Inflammatory macrophage (primary cell): ENCODE measurements around the gene PCDHB16.
"Not testable (repeated sequence)": the region's sequence is repeated elsewhere in the genome, so short reads cannot be mapped to it uniquely, and the experiment has no call there.

Experiments
- DNase-seq, 2 donors: peaks; one replicate each; pipeline ENCODE4 v3.0.0-alpha.2; 2020 to 2022
- total RNA-seq, 18 experiments: gene quantifications; one replicate each; lab custom pipeline; 2026; ENCODE audit warnings: mixed read lengths in 6 of 18, inconsistent platforms in 2 of 18; lab: John Stamatoyannopoulos, UW

Gene PCDHB16
- total RNA-seq = 0 to 0.03 (median 0) reads per million in 18 experiments

DNA sequence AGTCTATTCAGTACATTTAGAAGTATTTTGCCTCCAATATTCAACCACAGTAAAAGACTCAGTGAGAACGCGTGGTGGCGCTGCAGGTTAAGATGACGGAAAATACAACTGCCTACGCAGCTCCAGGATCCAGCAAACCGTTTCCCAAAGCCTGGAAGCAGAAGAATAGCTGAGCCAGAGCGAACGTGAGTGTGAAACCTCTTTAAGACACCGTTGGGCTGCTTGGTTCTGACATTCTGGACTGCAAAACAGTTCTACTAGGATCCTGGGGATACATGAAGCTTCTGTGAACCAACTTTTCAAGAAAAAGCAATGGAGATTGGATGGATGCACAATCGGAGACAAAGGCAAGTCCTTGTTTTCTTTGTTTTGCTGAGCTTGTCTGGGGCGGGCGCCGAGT lies at the start of gene PCDHB16:
Gene PCDHB16, plus strand, starts transcription at position 140 of the 400 bp plus-strand sequence. Its CDS starts 173 bp downstream, at position 313.
- no peak for DNase-seq

DNA sequence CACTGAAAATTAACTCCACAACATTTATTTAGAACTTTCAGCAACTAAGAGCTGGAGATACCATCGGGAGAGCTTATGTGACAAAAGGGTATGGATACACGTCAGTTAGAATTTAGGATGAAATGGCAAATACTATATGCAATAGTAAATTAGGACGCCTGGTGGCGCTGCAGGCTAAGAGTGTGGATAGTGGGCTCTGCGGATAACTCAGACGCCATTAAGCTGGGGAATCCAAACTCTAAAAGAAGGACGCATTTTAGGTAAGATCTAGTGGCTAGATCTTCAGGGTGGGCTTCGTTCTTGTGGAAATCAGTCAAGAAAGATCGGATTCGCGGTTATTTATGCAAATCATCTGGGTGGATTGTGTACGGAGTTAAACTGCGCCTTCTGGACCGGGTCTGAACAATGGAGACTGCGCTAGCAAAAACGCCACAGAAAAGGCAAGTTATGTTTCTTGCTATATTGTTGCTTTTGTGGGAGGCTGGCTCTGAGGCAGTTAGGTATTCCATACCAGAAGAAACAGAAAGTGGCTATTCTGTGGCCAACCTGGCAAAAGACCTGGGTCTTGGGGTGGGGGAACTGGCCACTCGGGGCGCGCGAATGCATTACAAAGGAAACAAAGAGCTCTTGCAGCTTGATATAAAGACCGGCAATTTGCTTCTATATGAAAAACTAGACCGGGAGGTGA lies 47.0 kb upstream of the PCDHB16 start, which contains the start of gene PCDHB5:
Gene PCDHB5, plus strand, starts transcription at position 177 of the 688 bp plus-strand sequence. Its CDS starts 229 bp downstream, at position 406.
- no peak for DNase-seq

DNA sequence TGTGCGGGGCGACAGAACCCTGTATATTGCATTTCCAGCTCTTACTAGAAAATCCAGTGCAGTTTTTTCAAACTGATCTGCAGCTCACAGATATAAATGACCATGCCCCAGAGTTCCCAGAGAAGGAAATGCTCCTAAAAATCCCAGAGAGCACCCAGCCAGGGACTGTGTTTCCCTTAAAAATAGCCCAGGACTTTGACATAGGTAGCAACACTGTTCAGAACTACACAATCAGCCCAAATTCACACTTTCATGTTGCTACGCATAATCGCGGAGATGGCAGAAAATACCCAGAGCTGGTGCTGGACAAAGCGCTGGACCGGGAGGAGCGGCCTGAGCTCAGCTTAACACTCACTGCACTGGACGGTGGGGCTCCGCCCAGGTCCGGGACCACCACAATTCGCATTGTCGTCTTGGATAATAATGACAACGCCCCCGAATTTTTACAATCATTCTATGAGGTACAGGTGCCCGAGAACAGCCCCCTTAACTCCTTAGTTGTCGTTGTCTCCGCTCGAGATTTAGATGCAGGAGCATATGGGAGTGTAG lies 46.4 kb upstream of the PCDHB16 start:
- no peak for DNase-seq

DNA sequence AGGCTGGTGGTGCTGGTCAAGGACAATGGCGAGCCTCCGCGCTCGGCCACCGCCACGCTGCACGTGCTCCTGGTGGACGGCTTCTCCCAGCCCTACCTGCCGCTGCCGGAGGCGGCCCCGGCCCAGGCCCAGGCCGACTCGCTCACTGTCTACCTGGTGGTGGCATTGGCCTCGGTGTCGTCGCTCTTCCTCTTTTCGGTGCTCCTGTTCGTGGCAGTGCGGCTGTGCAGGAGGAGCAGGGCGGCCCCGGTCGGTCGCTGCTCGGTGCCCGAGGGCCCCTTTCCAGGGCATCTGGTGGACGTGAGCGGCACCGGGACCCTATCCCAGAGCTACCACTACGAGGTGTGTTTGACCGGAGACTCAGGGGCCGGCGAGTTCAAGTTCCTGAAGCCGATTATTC lies 44.8 kb upstream of the PCDHB16 start:
- not testable (repeated sequence) for DNase-seq

DNA sequence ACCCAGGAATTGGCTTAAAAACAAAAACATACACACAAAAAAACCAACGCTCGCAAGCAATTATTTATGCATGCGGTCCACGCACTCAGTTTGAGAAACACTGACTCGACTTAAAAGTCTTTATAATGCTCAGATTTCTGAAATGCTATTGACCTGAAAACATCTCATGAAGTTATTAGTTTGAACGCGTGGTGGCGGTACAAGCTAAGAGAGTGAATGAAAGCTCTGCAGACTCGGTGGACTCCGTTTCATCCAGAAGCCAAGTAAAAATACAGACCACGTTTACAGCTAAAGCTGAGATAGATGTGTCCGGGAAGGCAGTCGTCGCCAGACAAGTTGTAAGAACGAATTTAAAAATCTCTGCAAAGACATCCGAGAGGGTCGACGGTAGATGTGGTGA lies 32.4 kb upstream of the PCDHB16 start, which contains the start of gene PCDHB6:
Gene PCDHB6, plus strand, starts transcription at position 246 of the 400 bp plus-strand sequence. CDS start 201 bp downstream, outside the sequence.
- DNase-seq = no peak

DNA sequence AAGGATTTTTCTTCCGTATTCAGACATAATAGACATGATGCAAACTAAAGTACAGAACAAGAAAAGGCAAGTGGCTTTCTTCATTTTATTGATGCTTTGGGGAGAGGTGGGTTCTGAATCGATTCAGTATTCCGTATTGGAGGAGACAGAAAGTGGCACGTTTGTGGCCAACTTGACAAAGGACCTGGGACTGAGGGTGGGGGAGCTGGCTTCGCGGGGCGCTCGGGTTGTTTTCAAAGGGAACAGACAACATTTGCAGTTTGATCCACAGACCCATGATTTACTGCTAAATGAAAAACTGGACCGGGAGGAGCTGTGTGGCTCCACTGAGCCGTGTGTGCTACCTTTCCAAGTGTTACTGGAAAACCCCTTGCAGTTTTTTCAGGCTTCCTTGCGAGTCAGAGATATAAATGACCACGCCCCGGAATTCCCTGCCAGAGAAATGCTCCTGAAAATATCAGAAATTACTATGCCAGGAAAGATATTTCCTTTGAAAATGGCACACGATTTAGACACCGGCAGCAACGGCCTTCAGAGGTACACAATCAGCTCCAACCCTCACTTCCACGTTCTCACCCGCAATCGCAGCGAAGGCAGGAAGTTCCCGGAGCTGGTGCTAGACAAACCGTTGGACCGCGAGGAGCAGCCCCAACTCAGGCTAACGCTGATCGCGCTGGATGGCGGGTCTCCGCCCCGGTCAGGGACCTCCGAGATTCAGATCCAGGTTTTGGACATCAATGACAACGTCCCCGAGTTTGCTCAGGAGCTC lies 31.8 kb upstream of the PCDHB16 start:
- DNase-seq = no peak

DNA sequence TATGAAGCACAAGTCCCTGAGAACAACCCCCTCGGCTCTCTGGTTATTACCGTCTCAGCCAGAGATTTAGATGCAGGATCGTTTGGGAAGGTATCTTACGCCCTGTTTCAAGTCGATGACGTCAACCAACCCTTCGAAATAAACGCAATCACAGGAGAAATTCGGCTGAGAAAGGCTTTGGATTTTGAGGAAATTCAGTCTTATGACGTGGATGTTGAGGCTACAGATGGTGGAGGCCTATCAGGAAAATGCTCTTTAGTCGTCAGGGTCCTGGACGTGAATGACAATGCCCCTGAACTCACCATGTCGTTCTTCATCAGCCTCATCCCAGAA lies 31.2 kb upstream of the PCDHB16 start:
- DNase-seq = no peak

DNA sequence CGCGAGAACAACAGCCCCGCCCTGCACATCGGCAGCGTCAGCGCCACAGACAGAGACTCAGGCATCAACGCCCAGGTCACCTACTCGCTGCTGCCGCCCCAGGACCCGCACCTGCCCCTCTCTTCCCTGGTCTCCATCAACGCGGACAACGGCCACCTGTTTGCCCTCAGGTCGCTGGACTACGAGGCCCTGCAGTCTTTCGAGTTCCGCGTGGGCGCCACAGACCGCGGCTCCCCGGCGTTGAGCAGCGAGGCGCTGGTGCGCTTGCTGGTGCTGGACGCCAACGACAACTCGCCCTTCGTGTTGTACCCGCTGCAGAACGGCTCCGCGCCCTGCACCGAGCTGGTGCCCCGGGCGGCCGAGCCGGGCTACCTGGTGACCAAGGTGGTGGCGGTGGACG lies 30.6 kb upstream of the PCDHB16 start:
- not testable (repeated sequence) for DNase-seq

DNA sequence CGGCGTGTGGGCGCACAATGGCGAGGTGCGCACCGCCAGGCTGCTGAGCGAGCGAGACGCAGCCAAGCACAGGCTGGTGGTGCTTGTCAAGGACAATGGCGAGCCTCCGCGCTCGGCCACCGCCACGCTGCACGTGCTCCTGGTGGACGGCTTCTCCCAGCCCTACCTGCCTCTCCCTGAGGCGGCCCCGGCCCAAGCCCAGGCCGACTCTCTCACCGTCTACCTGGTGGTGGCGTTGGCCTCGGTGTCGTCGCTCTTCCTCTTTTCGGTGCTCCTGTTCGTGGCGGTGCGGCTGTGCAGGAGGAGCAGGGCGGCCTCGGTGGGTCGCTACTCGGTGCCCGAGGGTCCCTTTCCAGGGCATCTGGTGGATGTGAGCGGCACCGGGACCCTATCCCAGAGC lies 30.1 kb upstream of the PCDHB16 start:
- not testable (repeated sequence) for DNase-seq

DNA sequence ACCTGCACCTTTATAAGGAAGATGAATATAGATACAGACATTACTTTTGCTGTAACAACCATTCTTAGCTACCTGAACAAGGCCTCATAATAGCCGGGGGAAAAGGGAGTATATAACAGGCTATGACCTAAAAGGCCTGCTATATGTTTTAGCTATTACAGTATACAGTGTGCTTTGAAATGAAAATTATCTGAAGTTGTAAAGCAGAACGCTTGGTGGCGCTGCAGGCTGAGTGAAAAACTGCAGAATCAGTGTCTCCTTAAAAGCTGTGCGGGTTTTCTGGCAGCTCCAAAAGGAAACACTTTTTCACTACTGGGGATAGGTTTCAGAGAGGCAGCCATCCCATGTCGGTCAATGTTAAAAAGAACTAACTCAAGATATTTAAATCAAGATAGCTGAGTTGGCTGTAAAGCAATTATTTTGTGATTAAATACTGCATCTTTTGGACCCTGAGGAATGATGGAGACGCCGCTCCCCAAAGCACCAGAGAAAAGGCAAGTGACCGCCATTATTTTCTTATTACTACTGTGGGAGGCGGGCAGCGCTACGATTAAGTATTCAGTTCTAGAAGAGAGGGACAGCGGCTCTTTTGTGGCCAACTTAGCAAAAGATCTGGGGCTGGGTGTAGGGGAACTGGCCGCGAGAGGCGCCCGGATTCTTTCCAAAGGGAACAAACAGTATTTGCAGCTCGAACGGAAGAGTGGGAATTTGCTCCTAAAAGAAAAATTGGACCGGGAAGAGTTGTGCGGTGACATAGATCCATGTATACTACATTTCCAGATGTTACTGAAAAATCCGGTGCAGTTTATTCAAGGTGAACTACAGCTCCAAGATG lies 26.4 kb upstream of the PCDHB16 start:
- no peak for DNase-seq

DNA sequence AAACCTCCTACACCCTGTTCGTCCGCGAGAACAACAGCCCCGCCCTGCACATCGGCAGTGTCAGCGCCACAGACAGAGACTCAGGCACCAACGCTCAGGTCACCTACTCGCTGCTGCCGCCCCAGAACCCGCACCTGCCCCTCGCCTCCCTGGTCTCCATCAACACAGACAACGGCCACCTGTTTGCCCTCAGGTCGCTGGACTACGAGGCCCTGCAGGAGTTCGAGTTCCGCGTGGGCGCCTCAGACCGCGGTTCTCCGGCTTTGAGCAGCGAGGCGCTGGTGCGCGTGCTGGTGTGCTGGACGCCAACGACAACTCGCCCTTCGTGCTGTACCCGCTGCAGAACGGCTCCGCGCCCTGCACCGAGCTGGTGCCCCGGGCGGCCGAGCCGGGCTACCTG lies 24.8 kb upstream of the PCDHB16 start:
- not testable (repeated sequence) for DNase-seq

DNA sequence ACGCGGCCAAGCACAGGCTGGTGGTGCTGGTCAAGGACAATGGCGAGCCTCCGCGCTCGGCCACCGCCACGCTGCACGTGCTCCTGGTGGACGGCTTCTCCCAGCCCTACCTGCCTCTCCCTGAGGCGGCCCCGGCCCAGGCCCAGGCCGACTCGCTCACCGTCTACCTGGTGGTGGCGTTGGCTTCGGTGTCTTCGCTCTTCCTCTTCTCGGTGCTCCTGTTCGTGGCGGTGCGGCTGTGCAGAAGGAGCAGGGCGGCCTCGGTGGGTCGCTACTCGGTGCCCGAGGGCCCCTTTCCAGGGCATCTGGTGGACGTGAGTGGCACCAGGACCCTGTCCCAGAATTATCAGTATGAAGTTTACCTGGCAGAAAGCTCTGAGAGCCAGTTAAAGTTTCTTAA lies 24.3 kb upstream of the PCDHB16 start:
- not testable (repeated sequence) for DNase-seq

DNA sequence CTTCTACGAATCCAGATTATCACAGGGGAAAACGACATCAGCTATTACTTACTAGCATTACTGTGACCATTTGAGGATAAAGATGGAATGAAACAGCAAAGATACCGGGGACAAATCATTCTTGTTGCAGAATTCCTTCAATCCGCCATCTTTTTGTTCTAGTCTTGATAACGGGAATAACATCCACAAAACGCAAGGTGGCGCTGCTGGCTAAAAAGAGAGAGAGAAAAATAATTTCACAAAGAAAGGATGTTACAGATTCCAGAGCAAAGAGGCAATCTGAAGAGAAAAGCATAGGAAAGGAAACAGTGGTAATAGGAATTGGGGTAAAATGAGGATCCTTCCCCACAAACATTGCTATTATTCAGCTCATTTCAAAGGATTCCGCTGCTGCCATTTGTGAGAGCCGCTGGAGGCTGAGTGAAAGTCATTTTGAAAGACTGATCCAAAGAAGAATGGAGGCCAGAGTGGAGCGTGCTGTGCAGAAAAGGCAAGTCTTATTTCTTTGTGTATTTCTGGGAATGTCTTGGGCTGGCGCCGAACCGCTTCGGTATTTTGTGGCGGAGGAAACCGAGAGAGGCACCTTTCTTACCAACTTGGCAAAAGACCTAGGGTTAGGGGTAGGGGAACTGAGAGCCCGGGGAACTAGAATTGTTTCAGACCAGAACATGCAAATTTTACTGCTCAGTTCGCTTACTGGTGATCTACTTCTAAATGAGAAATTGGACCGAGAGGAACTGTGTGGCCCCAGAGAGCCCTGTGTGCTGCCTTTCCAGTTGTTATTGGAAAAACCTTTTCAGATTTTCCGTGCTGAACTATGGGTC lies 9.6 kb upstream of the PCDHB16 start, which contains the start of gene PCDHB7:
Gene PCDHB7, plus strand, starts transcription at position 264 of the 824 bp plus-strand sequence. Its CDS starts 192 bp downstream, at position 456.
- no peak for DNase-seq

DNA sequence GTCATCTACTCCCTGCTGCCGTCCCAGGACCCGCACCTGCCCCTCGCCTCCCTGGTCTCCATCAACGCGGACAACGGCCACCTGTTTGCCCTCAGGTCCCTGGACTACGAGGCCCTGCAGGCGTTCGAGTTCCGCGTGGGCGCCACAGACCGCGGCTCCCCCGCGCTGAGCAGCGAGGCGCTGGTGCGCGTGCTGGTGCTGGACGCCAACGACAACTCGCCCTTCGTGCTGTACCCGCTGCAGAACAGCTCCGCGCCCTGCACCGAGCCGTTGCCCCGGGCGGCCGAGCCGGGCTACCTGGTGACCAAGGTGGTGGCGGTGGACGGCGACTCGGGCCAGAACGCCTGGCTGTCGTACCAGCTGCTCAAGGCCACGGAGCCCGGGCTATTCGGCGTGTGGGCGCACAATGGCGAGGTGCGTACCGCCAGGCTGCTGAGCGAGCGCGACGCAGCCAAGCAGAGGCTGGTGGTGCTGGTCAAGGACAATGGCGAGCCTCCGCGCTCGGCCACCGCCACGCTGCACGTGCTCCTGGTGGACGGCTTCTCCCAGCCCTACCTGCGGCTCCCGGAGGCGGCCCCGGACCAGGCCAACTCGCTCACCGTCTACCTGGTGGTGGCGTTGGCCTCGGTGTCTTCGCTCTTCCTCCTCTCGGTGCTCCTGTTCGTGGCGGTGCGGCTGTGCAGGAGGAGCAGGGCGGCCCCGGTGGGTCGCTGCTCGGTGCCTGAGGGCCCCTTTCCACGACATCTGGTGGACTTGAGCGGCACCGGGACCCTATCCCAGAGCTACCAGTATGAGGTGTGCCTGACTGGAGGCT lies 7.7 kb upstream of the PCDHB16 start:
- DNase-seq = not testable (repeated sequence)

DNA sequence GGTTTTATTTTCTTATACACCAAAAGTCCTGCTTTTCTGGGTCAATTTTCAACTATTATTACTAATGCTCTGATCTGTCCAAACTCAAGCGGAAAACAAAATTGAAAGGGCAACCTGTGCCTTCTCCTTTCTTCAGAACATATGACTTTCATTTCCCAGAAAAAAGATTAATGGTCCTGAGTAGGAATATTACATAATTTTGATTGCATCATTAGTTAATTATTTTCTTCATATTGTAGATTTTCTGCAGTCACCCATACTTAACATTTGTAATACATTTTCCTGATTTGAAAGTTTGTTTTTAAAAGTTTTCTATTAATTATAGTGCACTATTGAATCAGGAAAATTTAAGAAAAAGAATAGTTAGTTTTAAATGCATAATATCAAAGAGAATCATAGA lies 6.3 kb upstream of the PCDHB16 start:
- no peak for DNase-seq

DNA sequence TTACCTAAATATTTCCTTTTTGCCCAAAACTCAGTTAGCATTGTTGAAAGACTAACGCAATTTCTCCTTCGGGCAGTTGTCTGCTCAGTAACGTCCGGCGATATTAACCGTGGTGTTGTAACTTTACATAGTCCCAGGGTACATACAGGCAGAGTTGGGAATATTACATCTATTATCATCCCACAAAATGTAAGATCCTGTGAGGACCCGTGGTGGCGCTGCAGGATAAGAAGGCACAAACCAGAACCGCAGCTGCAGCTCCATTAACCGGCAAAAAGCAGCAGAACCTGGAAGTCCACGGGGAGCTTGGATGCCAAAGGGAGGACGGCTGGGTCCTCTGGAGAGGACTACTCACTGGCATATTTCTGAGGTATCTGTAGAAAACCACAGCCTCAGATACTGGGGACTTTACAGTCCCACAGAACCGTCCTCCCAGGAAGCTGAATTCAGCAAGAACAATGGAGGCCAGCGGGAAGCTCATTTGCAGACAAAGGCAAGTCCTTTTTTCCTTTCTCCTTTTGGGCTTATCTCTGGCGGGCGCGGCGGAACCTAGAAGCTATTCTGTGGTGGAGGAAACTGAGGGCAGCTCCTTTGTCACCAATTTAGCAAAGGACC lies 4.5 kb upstream of the PCDHB16 start, which contains the start of gene PCDHB8:
Gene PCDHB8, plus strand, starts transcription at position 214 of the 615 bp plus-strand sequence. Its CDS starts 245 bp downstream, at position 459.
- not testable (repeated sequence) for DNase-seq

DNA sequence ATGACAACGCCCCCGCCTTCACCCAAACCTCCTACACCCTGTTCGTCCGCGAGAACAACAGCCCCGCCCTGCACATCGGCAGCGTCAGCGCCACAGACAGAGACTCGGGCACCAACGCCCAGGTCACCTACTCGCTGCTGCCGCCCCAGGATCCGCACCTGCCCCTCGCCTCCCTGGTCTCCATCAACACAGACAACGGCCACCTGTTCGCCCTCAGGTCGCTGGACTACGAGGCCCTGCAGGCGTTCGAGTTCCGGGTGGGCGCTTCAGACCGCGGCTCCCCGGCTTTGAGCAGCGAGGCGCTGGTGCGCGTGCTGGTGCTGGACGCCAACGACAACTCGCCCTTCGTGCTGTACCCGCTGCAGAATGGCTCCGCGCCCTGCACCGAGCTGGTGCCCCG lies 2.8 kb upstream of the PCDHB16 start:
- DNase-seq = not testable (repeated sequence)

DNA sequence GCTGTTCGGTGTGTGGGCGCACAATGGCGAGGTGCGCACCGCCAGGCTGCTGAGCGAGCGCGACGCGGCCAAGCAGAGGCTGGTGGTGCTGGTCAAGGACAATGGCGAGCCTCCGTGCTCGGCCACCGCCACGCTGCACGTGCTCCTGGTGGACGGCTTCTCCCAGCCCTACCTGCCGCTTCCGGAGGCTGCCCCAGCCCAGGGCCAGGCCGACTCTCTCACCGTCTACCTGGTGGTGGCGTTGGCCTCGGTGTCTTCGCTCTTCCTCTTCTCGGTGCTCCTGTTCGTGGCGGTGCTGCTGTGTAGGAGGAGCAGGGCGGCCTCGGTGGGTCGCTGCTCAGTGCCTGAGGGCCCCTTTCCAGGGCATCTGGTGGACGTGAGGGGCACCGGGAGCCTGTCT lies 2.3 kb upstream of the PCDHB16 start:
- not testable (repeated sequence) for DNase-seq

DNA sequence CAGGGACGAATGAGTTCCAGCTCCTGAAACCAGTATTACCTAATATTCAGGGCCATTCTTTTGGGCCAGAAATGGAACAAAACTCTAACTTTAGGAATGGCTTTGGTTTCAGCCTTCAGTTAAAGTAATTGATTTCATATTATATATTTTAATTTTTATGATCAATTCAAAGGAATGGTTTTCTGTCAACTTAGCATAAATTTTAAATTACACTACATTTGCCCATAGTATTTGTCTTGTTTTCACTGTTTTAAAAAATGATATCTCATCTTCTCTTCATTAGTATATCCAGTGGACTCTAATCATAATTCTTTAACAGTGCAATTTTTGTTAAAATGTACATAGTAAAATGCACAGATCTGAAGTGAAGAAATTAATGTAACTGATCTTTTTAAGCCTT lies 1.9 kb upstream of the PCDHB16 start:
- no peak for DNase-seq
